Colonic mucosa (tissue), 4 donors: ENCODE measurements around the gene FIGN. TPM values are rescaled to one million over a fixed set of nuclear protein-coding genes. Genes with fewer than 3 reads are reported as not detected.

Source experiments
- DNase-seq: peaks from one replicate; pipeline ENCODE4 v3.0.0-alpha.2; 2020
- H3K27ac ChIP-seq: fragments of 200-600 bp; one replicate; pipeline ENCODE4 v1.8.0; 2021
- H3K27me3 ChIP-seq: fragments of 200-600 bp; one replicate; pipeline ENCODE4 v1.8.0; 2021
- H3K36me3 ChIP-seq: fragments of 200-600 bp; one replicate; pipeline ENCODE4 v1.8.0; 2021
- H3K4me1 ChIP-seq: fragments of 200-600 bp; one replicate; pipeline ENCODE4 v1.8.0; 2021; ENCODE audit warnings: mild to moderate bottlenecking
- H3K4me3 ChIP-seq: fragments of 200-600 bp; one replicate; pipeline ENCODE4 v1.8.0; 2021
- H3K9ac ChIP-seq, 2 donors: one replicate each; pipeline ENCODE4 v1.7.0; 2013; ENCODE audit warnings: control low read depth in 2 of 2, low read depth in 2 of 2, low read length in 2 of 2
- H3K9me3 ChIP-seq: fragments of 200-600 bp; one replicate; pipeline ENCODE4 v1.8.0; 2021
- CTCF ChIP-seq: fragments of 200-600 bp; IDR thresholded peaks from one replicate; pipeline ENCODE4 v1.8.0; 2022; ENCODE audit warnings: antibody characterized with exemption, mild to moderate bottlenecking
- intact Hi-C: fragments of 100-400 bp; cut with DNase I; formaldehyde crosslinking; loops from one replicate; pipeline ENCODE4 v1.14.1; 2022
- total RNA-seq, 2 donors: library from RNA; stranded (reverse); fragmentation: NEBNext Ultra II Directional in 1 of 2; extraction: Animal tissue kit (Norgen Biotek cat#: 25700) in 1 of 2; gene quantifications; one replicate each; pipeline ENCODE4 v1.2.1, GENCODE V29; 2021
- donor health status: healthy.
- donor health status: DM: no; HTN: no; CAD: no.
- donor health status: DM: no; HTN: no; CAD: no.

FIGN gene
- total RNA-seq, 2 donors from 2014 or later: 0.58 to 0.89 TPM

- no peaks in the 10 kb centered on the region for H3K9me3 ChIP-seq
- no peak for TF ChIP-seq CTCF
- no peak for DNase-seq
- H3K4me1 ChIP-seq: no peaks in the 10 kb centered on the region
- no peaks in the 10 kb centered on the region for H3K27me3 ChIP-seq
- no peak overlapping the region for H3K9ac ChIP-seq
- no peaks in the 10 kb centered on the region for H3K36me3 ChIP-seq
- intact Hi-C loops: no loop called here
- H3K4me3 ChIP-seq: no peak overlapping the region
- H3K27ac ChIP-seq: no peak overlapping the region
These were observed 43.7 kb downstream of the FIGN start for GRCh38 chr2:163692081-163692480.

- H3K27ac ChIP-seq: no peak overlapping the region
These were observed 44.9 kb downstream of the FIGN start for GRCh38 chr2:163690896-163691295.

GRCh38 chr2:163687217-163687616 lies 48.6 kb downstream of the FIGN start:
- Histone ChIP-seq H3K27me3 (no peaks in the 10 kb centered on the region), H3K9me3 (no peaks in the 10 kb centered on the region), H3K36me3 (no peaks in the 10 kb centered on the region), H3K27ac (no peak overlapping the region), H3K9ac (no peak overlapping the region), H3K4me1 (no peaks in the 10 kb centered on the region), H3K4me3 (no peak overlapping the region)
- no peak for TF ChIP-seq CTCF
- DNase-seq: no peak
- intact Hi-C loops: no loop called here

More at GRCh38 chr2:163690896-163691295, 44.9 kb downstream of the FIGN start:
- no peak for TF ChIP-seq CTCF
- H3K36me3 ChIP-seq: no peaks in the 10 kb centered on the region
- H3K9me3 ChIP-seq: no peaks in the 10 kb centered on the region
- no peaks in the 10 kb centered on the region for H3K27me3 ChIP-seq
- intact Hi-C loops: no loop called here
- H3K4me3 ChIP-seq: no peak overlapping the region
- H3K4me1 ChIP-seq: no peaks in the 10 kb centered on the region
- no peak overlapping the region for H3K9ac ChIP-seq
- no peak for DNase-seq

GRCh38 chr2:163686289-163686688 lies 49.5 kb downstream of the FIGN start:
- no peaks in the 10 kb centered on the region for H3K9me3 ChIP-seq
- H3K27me3 ChIP-seq: no peaks in the 10 kb centered on the region
- intact Hi-C loops: no loop called here
- no peak overlapping the region for H3K9ac ChIP-seq
- H3K27ac ChIP-seq: no peak overlapping the region
- no peak for DNase-seq
- H3K36me3 ChIP-seq: no peaks in the 10 kb centered on the region
- no peak overlapping the region for H3K4me3 ChIP-seq
- no peaks in the 10 kb centered on the region for H3K4me1 ChIP-seq
- no peak for TF ChIP-seq CTCF

GRCh38 chr2:163682695-163683094 lies 53.1 kb downstream of the FIGN start:
- no peak overlapping the region for H3K4me3 ChIP-seq
- no peaks in the 10 kb centered on the region for H3K4me1 ChIP-seq
- H3K36me3 ChIP-seq: no peaks in the 10 kb centered on the region
- no peak for DNase-seq
- intact Hi-C loops: no loop called here
- H3K27ac ChIP-seq: no peak overlapping the region
- no peaks in the 10 kb centered on the region for H3K27me3 ChIP-seq
- no peaks in the 10 kb centered on the region for H3K9me3 ChIP-seq
- TF ChIP-seq CTCF: no peak
- H3K9ac ChIP-seq: no peak overlapping the region

GRCh38 chr2:163681745-163682144 lies 54.1 kb downstream of the FIGN start:
- TF ChIP-seq CTCF: no peak
- DNase-seq: no peak
- intact Hi-C loops: no loop called here
- Histone ChIP-seq H3K27me3 (no peaks in the 10 kb centered on the region), H3K27ac (no peak overlapping the region), H3K4me3 (no peak overlapping the region), H3K36me3 (no peaks in the 10 kb centered on the region), H3K9ac (no peak overlapping the region), H3K4me1 (no peaks in the 10 kb centered on the region), H3K9me3 (no peaks in the 10 kb centered on the region)
